ENCODE results near the gene KAZN. TPM values are rescaled to one million over a fixed set of nuclear protein-coding genes. Genes with fewer than 3 reads are reported as not detected.

Gene KAZN
- total RNA-seq, 2 donors from 2014 or later = 0.31 to 1.4 TPM

DNA sequence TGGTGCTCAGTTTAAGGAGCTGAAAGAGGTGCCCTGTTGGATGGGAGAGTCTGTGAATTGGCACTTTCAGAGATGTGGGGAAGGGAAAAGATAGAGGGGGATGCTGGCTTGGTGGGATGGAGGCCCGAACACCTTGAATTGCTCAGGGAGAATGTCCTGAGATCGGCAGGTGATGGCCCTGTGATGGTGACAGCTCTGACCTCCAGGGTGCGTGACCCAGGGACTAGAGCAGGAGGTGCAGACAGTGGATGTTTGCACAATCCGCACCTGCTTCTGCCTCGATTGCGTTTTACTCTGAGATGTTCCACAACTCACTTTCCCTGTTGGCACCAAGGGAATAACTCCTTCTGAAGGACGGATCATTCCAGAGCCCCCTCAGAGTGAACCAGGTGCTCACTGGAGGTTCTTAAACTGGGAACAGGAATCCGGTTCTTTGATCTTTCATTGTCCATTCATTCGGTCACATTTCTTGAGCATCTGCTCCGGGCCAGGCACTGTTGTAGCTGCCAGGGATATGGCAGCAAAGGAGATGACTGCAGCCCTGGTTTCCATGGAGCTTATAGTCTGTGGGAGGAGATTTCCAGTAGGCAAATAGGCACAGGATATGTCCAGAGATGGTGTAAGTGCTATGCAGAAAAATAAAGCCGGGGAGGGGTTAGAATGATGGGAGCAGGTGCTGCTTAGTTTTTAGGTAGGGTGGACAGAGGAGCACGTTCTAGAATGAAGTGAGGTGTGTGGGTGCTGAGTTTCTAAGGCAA, 328.5 kb downstream of the KAZN start:
- Mint-ChIP-seq H3K27ac (no peak overlapping the region), H3K4me3 (no peak overlapping the region), H3K36me3 (no peaks in the 10 kb centered on the region), H3K9me3 (no peaks in the 10 kb centered on the region), H3K27me3 (peaks cover 28 to 30% of the 10 kb centered on the region in 2 donors), H3K4me1 (ENCODE audit: low read depth in 2 of 2) (peaks cover 4 to 8% of the 10 kb centered on the region in 2 donors)
- no peak for DNase-seq (ENCODE audit: low spot score)
- ATAC-seq = no peak

DNA sequence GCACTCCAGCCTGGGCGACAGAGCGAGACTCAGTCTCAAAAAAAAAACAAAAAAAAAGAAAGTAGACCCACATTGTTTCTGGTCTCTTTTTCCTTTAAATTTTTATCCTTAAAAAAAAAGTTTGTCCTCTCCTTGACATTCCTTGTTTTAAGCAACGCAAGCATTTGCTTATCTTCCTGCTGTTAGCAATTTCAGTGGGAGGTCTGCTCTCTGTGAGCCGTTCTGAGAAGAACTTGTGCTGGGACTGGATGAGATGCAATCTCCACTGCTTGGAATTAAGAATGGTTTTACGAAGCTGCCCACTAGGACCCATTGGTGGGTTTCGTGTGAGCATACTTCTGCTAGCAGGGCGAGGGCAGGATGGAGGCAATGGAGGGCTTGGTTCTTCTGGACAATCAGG, 329.9 kb downstream of the KAZN start:
- peaks cover 4 to 8% of the 10 kb centered on the region in 2 donors for H3K4me1 Mint-ChIP-seq (ENCODE audit: low read depth in 2 of 2)
- H3K9me3 Mint-ChIP-seq = no peaks in the 10 kb centered on the region
- no peaks in the 10 kb centered on the region for H3K36me3 Mint-ChIP-seq
- peaks cover 28% of the 10 kb centered on the region in 2 donors for H3K27me3 Mint-ChIP-seq
- no peak for DNase-seq (ENCODE audit: low spot score)
- ATAC-seq = no peak
- H3K4me3 Mint-ChIP-seq = no peak overlapping the region
- no peak overlapping the region for H3K27ac Mint-ChIP-seq

DNA sequence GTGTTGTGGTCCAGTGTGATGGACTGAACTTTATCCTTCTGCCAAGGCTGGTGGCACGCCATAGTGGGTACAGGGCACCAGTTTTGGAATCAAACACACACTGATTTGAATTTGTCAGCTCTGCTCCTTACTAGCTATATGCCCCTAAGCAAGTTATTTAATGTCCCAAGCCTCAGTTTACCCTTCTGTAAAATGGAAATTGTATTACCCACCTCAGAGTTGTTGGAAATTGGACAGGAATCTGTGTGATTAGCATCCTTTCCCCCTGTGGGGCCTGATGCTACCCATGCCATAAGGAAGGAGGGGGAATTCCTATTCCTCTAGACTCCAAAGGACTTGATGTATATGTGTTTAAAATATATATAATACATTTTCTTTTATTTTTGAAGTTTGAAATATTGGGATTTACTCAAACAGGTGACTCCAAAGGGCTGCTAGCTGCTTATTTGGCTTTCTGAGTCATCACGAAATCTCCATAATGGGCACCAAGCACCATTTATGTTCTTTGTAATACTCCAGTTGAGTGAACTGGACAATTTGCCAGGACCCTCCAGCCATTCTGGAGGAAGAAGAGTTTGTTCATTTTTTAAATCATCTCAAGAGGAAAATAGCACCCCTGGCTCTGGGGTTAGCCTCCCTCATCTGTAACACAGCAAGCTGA, 330.5 kb downstream of the KAZN start:
- Mint-ChIP-seq H3K9me3 (no peaks in the 10 kb centered on the region), H3K4me1 (ENCODE audit: low read depth in 2 of 2) (peaks cover 4 to 8% of the 10 kb centered on the region in 2 donors), H3K36me3 (no peaks in the 10 kb centered on the region), H3K27ac (no peak overlapping the region), H3K27me3 (peaks cover 27 to 28% of the 10 kb centered on the region in 2 donors), H3K4me3 (no peak overlapping the region)
- ATAC-seq (no peak), DNase-seq (ENCODE audit: low spot score) (no peak)

DNA sequence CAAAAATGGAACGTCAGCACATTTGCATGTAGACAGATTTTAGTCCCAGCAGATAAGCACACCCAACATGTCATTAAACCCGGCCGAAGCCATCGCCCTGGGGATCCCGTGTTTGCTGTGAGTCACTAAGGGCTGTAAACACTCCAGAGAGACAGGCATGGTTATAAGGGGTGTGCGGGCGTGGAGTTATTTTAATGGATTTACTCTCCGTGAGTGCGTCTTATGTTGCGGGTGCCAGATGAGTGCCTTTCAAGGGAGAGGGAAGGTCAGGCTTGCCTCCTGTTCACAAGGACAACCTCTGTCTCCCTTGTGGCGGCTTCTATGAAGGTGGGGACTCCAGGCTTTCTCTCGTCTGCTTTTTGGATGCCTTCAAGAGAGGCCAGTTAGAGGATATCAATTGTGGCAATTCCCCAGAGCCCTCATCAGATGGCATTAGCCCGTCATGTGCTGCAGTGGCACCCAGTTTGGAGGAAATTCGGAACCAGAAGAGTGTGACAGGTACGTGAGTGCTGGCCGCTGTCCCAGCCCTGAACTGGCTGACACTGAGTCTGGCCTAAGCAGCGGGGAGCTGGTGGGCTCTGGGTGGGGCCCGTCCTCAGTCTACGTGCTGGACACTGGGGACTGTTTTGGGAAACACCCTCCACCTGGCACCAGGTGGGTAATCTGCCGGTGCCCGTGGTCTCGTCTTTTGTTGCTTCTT, 331.2 kb downstream of the KAZN start:
- no peak for ATAC-seq
- H3K4me3 Mint-ChIP-seq = no peak overlapping the region
- H3K36me3 Mint-ChIP-seq = no peaks in the 10 kb centered on the region
- H3K27me3 Mint-ChIP-seq = peaks cover 27 to 28% of the 10 kb centered on the region in 2 donors
- no peak for DNase-seq (ENCODE audit: low spot score)
- H3K9me3 Mint-ChIP-seq = no peaks in the 10 kb centered on the region
- no peak overlapping the region for H3K27ac Mint-ChIP-seq
- peaks cover 4 to 8% of the 10 kb centered on the region in 2 donors for H3K4me1 Mint-ChIP-seq (ENCODE audit: low read depth in 2 of 2)

DNA sequence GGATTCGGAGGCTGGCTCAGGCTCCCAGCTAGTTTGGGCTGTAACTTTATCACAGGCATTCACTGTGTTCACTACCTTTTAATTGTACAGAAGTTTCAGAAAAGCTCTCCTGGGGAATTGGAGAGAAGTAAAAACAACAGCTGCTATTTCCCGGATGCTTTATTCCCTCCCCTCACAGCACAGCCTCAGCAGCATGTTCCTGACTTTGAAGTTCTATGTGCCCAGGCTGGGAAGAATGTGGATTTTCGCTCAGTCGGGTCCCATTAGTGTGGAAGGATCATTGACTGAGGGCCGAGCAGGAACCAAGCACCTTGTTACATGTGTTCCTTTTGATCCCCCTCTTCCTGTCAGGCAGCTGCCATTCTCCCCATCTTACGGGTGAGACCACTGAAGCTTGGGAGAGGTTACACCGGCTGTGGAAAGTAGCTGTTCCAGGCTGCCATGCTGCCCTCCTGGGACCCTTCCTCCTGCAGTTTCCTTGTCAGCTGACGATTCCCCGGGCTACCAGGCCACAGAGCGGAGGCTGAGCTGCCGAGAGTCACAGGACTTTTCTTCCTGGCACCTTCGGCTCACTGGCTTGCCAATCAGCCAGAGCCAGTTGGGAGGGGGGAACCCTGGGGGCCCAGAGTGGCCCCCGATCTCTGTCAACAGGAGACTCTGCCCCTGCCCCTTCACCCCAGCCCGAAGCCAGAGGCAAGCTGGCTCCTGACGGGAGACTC, 331.9 kb downstream of the KAZN start:
- Mint-ChIP-seq H3K9me3 (no peaks in the 10 kb centered on the region), H3K4me1 (ENCODE audit: low read depth in 2 of 2) (peaks cover 0 to 4% of the 10 kb centered on the region in 2 donors), H3K27me3 (peaks cover 22 to 23% of the 10 kb centered on the region in 2 donors), H3K36me3 (no peaks in the 10 kb centered on the region), H3K4me3 (no peak overlapping the region), H3K27ac (no peak overlapping the region)
- ATAC-seq (no peak), DNase-seq (ENCODE audit: low spot score) (no peak)

DNA sequence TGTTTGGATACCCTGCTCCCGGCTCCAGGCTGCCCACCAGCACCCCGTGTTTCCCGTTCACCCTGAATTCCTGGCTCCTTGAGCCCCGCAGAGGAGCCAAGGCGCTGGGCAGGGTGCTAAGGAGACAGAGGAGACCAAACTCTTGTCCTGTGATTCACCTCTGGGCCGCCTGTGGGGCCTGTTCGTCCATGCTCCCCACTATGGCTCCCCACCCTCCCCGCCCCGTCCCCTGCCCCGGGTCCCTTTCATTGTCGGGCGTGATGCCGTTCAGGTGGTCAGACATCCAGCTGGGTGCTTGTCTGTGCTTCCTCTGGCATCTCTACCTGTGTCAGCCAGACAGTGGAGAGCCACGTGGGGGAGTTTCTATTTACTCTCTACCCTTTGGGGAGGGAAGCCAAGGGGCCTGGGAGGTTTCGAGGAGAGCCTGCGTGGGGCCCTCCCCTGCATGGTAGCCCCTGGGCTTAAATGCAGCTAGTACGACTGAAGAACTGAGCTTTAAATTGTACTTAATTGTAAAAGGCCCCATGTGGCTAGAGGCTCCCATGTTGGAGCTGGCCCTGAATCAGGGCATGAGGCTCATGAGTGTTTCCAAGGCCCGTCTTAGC, 333.7 kb downstream of the KAZN start:
- no peak for ATAC-seq
- Mint-ChIP-seq H3K9me3 (no peaks in the 10 kb centered on the region), H3K36me3 (no peaks in the 10 kb centered on the region), H3K27me3 (peaks cover 6 to 9% of the 10 kb centered on the region in 2 donors), H3K4me3 (no peak overlapping the region), H3K27ac (no peak overlapping the region), H3K4me1 (ENCODE audit: low read depth in 2 of 2) (no peaks in the 10 kb centered on the region)
- no peak for DNase-seq (ENCODE audit: low spot score)

DNA sequence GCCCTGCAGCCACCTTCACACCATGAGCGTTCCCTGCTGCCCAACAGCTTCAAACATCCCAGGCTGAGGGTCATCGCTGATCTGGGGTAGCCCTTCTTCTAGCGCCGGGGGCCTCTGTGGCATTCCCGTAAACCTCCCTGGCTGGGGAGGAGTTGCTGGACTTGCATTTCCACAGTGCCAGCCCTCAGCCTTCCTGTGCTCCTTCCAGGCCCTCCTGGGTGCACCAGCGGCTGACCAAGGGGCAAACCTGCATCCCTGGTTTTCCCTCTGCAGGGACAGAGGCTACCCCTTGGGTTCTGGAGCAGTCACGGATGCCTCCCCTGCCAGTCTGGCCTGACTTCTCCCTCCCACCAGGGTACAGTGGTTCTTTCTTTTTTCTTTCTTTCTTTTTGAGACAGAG, 336.4 kb downstream of the KAZN start:
- DNase-seq (ENCODE audit: low spot score) = no peak
- no peaks in the 10 kb centered on the region for H3K4me1 Mint-ChIP-seq (ENCODE audit: low read depth in 2 of 2)
- ATAC-seq = peak in 1 of 2 donors; percentile 3
- no peak overlapping the region for H3K4me3 Mint-ChIP-seq
- H3K36me3 Mint-ChIP-seq = no peaks in the 10 kb centered on the region
- H3K9me3 Mint-ChIP-seq = no peaks in the 10 kb centered on the region
- H3K27ac Mint-ChIP-seq = no peak overlapping the region
- H3K27me3 Mint-ChIP-seq = peaks cover 0 to 3% of the 10 kb centered on the region in 2 donors

DNA sequence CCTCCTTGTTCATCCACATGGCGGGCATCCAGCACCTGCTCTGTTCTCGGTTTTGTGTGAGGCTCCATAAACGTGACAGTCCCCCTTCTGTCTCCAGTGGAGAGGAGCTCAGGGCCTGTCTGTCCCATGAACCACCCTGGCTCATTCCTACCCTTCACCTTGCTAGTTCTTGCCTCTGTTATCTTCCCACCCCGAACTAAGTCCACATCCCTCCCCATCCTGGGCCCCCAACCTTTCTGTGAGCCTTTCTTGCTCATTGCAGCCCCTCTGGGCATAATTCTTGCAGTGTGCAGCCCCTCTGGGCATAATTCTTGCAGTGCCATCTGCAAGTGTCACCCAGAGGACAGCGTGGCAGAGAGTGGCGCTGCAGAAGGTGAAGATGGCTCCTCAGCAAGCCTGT, 338.3 kb downstream of the KAZN start:
- H3K9me3 Mint-ChIP-seq = no peaks in the 10 kb centered on the region
- H3K27me3 Mint-ChIP-seq = peaks cover 0 to 3% of the 10 kb centered on the region in 2 donors
- ATAC-seq = no peak
- no peaks in the 10 kb centered on the region for H3K4me1 Mint-ChIP-seq (ENCODE audit: low read depth in 2 of 2)
- H3K27ac Mint-ChIP-seq = no peak overlapping the region
- H3K36me3 Mint-ChIP-seq = no peaks in the 10 kb centered on the region
- no peak for DNase-seq (ENCODE audit: low spot score)
- no peak overlapping the region for H3K4me3 Mint-ChIP-seq

DNA sequence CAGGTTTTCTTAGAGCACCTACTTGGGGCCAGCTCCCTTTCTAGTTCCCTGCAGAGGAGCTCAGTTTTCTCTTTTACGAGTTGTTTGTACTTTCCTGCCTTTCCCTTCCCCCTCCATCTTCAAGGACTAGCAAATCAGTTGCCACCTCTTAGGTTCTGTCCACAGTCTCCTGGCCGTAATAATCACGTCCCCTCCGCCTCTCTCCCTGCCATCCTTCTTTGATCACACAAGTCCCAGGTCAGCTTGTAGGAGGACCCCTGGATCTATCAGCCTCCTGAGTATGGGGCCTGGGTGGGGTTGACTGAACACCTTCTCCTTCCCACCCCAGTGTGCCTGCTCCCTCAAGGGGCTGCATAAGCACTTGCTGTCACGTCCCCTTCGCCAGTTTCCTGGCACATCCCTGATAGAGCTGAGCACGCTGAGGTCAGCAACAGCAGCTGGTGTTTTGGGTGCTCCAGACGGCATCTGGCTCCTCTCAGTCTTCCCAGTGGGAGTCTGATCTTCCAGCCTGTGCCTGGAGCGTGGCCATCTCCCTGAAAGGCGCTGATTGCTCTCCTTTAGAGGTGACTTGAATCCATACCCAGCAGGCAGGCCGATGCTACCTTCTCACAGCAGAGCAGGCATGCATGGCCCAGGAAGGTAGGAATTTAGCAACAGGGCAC, 338.9 kb downstream of the KAZN start:
- no peaks in the 10 kb centered on the region for H3K9me3 Mint-ChIP-seq

DNA sequence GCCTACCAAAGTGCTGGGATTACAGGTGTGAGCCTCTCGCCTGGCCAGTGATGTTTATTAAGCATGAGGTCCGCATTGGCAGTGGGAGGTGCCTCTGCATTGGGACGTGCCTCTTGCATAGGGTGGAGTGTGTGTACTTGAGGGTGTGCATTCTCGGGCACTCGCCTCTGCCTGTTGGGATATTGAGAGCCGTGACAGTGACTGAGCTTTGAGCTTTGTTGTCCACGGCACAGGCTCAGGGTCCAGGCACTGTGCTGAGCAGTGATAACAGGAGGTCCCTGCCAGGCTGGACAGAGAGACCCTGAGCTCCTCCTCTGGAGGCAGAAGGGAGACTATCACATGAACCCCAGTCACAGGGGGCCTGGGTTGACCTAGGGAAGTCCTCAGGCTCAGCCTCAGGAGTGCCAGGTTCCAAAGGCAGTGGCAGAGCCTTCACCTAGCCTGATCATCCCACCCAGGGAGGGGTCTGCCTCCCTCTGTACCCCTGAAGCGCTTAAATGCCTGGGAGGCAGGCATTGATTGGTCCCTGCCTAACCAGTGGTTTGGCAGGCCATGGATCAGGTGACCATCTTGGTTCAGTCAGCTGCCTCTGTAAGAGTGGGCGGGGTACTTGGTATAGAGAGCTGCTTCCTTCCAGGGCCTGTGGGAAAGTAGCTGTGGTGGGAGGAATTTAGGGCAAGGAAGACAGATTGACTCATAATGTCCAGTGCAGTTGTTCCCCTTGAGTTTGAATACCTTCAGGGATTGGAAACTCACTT, 341.2 kb downstream of the KAZN start:
- Mint-ChIP-seq H3K4me3 (no peak overlapping the region), H3K27ac (no peak overlapping the region), H3K9me3 (no peaks in the 10 kb centered on the region), H3K4me1 (ENCODE audit: low read depth in 2 of 2) (no peaks in the 10 kb centered on the region), H3K27me3 (peaks cover 3 to 10% of the 10 kb centered on the region in 2 donors), H3K36me3 (no peaks in the 10 kb centered on the region)
- ATAC-seq = no peak
- DNase-seq (ENCODE audit: low spot score) = no peak

More for the DNA sequence above, 338.9 kb downstream of the KAZN start:
- no peak for DNase-seq (ENCODE audit: low spot score)
- H3K27me3 Mint-ChIP-seq = peaks cover 3% of the 10 kb centered on the region in 2 donors
- H3K4me3 Mint-ChIP-seq = no peak overlapping the region
- H3K27ac Mint-ChIP-seq = no peak overlapping the region
- no peak for ATAC-seq
- no peaks in the 10 kb centered on the region for H3K4me1 Mint-ChIP-seq (ENCODE audit: low read depth in 2 of 2)
- H3K36me3 Mint-ChIP-seq = no peaks in the 10 kb centered on the region

DNA sequence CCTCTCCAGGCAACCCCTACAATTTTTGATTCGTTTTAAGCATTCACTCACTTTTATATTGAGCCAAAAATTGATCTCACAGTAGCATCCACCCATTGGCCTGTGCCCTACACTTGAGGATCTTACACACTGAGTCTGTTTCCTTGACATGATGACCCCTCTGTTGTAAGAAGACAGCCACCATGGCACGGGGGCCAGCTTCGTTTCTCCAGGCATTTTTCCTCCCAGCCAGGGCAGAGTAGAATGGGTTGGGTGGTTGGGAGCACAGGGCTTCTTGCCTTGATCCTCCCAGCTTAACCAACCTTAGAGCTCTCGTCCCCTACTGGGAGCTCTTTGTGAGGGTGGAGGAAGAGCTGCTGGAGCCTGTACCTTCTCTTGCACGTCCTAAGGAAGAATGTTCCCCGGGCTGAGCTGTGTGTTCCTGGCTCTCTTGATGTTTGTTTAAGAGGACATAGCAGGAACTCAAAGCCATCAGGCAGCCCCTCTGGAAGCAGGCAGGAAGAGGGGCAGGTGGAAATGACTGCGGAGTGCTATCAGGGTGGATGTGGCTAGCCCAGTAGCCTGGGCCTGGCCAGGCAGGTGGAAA, 341.9 kb downstream of the KAZN start:
- H3K4me1 Mint-ChIP-seq (ENCODE audit: low read depth in 2 of 2) = no peaks in the 10 kb centered on the region
- no peak overlapping the region for H3K27ac Mint-ChIP-seq
- no peaks in the 10 kb centered on the region for H3K36me3 Mint-ChIP-seq
- DNase-seq (ENCODE audit: low spot score) (no peak), ATAC-seq (no peak)
- no peaks in the 10 kb centered on the region for H3K9me3 Mint-ChIP-seq
- peaks cover 3 to 10% of the 10 kb centered on the region in 2 donors for H3K27me3 Mint-ChIP-seq
- no peak overlapping the region for H3K4me3 Mint-ChIP-seq

DNA sequence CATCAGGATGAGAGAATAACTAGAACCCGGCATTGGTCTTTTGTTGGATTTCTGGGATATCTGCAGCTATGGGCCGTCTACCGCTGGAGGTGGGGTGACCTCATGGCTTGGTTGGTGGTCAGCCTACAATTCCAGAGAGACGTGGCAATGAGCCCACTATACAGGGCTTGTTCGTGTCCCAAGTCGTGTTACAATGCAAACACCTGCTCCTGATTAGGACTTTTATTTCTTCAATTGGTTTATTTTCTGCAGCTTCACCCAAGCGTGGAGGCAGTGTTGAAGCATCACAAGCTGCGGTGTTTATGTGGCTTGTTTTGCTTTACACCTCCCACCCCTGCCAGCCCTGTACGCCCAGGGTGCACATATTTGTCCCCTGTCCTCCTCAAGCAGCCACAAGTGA, 343.4 kb downstream of the KAZN start:
- H3K27ac Mint-ChIP-seq = no peak overlapping the region
- no peak for DNase-seq (ENCODE audit: low spot score)
- H3K36me3 Mint-ChIP-seq = no peaks in the 10 kb centered on the region
- H3K4me3 Mint-ChIP-seq = no peak overlapping the region
- no peak for ATAC-seq
- H3K27me3 Mint-ChIP-seq = peaks cover 3 to 10% of the 10 kb centered on the region in 2 donors
- H3K9me3 Mint-ChIP-seq = no peaks in the 10 kb centered on the region
- H3K4me1 Mint-ChIP-seq (ENCODE audit: low read depth in 2 of 2) = no peaks in the 10 kb centered on the region
